Measurements from ENCODE around the gene ALDH6A1. TPM values are rescaled to one million over a fixed set of nuclear protein-coding genes. Genes with fewer than 3 reads are reported as not detected.

Gene ALDH6A1
- total and polyA plus RNA-seq, 2 of the 8 experiments (the other 6 are each of a cell fraction or from before 2014, with no cell fraction given): 12.1 to 28.7 TPM

- no peak overlapping the region for H2AFZ ChIP-seq (ENCODE audit: low read length)
- H3K9ac ChIP-seq (replicated peaks in 1 of 4; ENCODE audit: extremely low read depth in 1 of 4, low read depth in 3 of 4, low read length in 3 of 4): no peak overlapping the region
- no peaks in the 10 kb centered on the region; the same call in 1 of the 2 replicates for H3K79me1 ChIP-seq (ENCODE audit: low read depth, low read length)
- no peak overlapping the region for H4K5ac ChIP-seq (ENCODE audit: insufficient read length, low read depth, low read length)
- no peak overlapping the region for H4K8ac ChIP-seq (ENCODE audit: extremely low read depth, insufficient read depth, low read length)
- H4K20me1 ChIP-seq (replicated peaks in 1 of 2; ENCODE audit: control insufficient read depth in 1 of 2, insufficient read depth in 2 of 2, low read length in 2 of 2): no peaks in the 10 kb centered on the region
- TF ChIP-seq JUND (IDR thresholded peaks at IDR 0.05; ENCODE audit: low read length) (no peak), CBX8 (IDR thresholded peaks at IDR 0.05; ENCODE audit: borderline replicate concordance, low read depth, low read length) (no peak), SAP30 (IDR thresholded peaks at IDR 0.05; ENCODE audit: insufficient read depth, insufficient replicate concordance, low read length) (no peak), ATF2 (IDR thresholded peaks at IDR 0.05; ENCODE audit: low read length) (no peak), ASH2L (IDR thresholded peaks at IDR 0.05; ENCODE audit: low read length) (no peak)
- H3K4me1 ChIP-seq (replicated peaks in 1 of 4; ENCODE audit: control insufficient read depth in 3 of 4, insufficient read depth in 4 of 4, low read length in 3 of 4): peaks cover 0 to 3% (median 2%) of the 10 kb centered on the region in 4 experiments; a peak in 4 of 7 replicates
- DNase-seq (ENCODE audit: low read depth in 1 of 2, low spot score in 2 of 2) (no peak), FAIRE-seq (no peak)
- H3K79me2 ChIP-seq (ENCODE audit: control insufficient read depth in 1 of 2, insufficient read depth in 2 of 2, low read length in 2 of 2): peaks cover 3 to 26% of the 10 kb centered on the region in 2 experiments; a peak in 3 of 4 replicates
- no peak overlapping the region for H3K56ac ChIP-seq (replicated peaks; ENCODE audit: insufficient read length, low read depth, low read length)
- ChIA-PET CTCF (ENCODE audit: partially characterized antibody) (no interaction called here), POLR2A (ENCODE audit: partially characterized antibody) (interaction anchor here (5.4 kb wide), 1 partner anchor 13 kb away, joined by 26 read pairs; no protein-coding TSS in a partner anchor)
- H3K4ac ChIP-seq (replicated peaks; ENCODE audit: insufficient read length, low read depth, low read length): no peak overlapping the region
- 92% methylated on average over 3 of the region's 3 CpGs; no CpG with 5 or more reads in 1 of the 2 experiments for WGBS, 2 experiments (ENCODE audit: extremely low coverage in 1 of 2, insufficient coverage in 1 of 2, insufficient read length in 1 of 2, insufficient replicate concordance in 2 of 2, low coverage in 1 of 2, low lambda C conversion rate in 2 of 2, missing lambda C conversion rate in 1 of 2)
- no peak overlapping the region for H3K14ac ChIP-seq (ENCODE audit: insufficient read length)
- H3K27ac ChIP-seq (ENCODE audit: low read depth, low read length): no peak overlapping the region
- no peaks in the 10 kb centered on the region for H3K36me3 ChIP-seq (ENCODE audit: control insufficient read depth in 2 of 4, insufficient read depth in 4 of 4, low read length in 3 of 4)
- H3K18ac ChIP-seq (ENCODE audit: extremely low read depth, low read length): no peak overlapping the region
- peaks cover 7% of the 10 kb centered on the region; the same call in 1 of the 2 replicates for H3K23me2 ChIP-seq (ENCODE audit: low read depth, low read length)
- H3K9me3 ChIP-seq (ENCODE audit: insufficient read depth in 2 of 2, low read depth in 1 of 2, low read length in 1 of 2): no peaks in the 10 kb centered on the region
- no peak overlapping the region for H2BK12ac ChIP-seq (ENCODE audit: low read depth, low read length)
- H2BK120ac ChIP-seq (replicated peaks; ENCODE audit: low read depth, low read length): no peak overlapping the region
- H3K4me3 ChIP-seq (ENCODE audit: extremely low read depth in 1 of 4, insufficient read depth in 2 of 4, low read depth in 3 of 4, low read length in 4 of 4): no peak overlapping the region
- no peak overlapping the region for H3K23ac ChIP-seq (ENCODE audit: insufficient read length)
- H3K27me3 ChIP-seq (replicated peaks in 1 of 4; ENCODE audit: control insufficient read depth in 3 of 4, extremely low read depth in 1 of 4, insufficient read depth in 3 of 4, low read length in 3 of 4): no peaks in the 10 kb centered on the region
- no peak overlapping the region for H2BK5ac ChIP-seq (ENCODE audit: low read depth, low read length)
- no peak overlapping the region for H2BK15ac ChIP-seq (ENCODE audit: low read length)
- no peak overlapping the region for H2BK20ac ChIP-seq (ENCODE audit: low read length)
- no peak overlapping the region for H3K4me2 ChIP-seq (ENCODE audit: insufficient read depth in 1 of 2, low read depth in 2 of 2, low read length in 2 of 2)
- no peak overlapping the region for H4K91ac ChIP-seq (replicated peaks; ENCODE audit: insufficient read length, low read length)
- no peak overlapping the region for H2AK5ac ChIP-seq (ENCODE audit: low read depth, low read length)
These were observed 2.8 kb downstream of the ALDH6A1 start for GRCh38 chr14:74081491-74081890.
